Measurements from ENCODE around the gene MYH13. TPM values are rescaled to one million over a fixed set of nuclear protein-coding genes. Genes with fewer than 3 reads are reported as not detected.

The MYH13 gene
- total RNA-seq, 1 experiment from 2014 or later, result not detected

DNA sequence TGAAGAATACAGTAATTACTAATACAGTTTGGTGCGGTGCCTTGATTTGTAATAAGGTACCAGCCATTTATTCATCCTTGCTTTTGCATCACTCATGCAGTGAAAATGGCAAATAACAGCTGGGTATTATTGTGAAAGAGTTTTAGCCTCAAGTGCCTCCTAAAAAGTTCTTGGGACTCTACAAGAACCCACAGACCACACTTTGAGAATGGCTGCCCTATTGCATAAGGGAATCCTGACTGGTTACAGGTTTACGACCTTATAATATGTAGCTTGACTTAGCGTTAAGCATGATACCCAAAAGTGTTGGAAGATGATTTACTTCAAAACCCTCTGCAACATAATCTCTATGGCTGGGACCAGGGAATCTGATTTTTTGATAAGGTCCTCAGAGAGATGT, 4.2 kb downstream of the MYH13 start:
- intact Hi-C loops (cut with micrococcal nuclease), result no loop called here
- BruUV-seq (replicated peaks), result no TSS peak
- Mint-ChIP-seq H3K9me3 (ENCODE audit: unreplicated experiment) (peaks cover 18% of the 10 kb centered on the region), H3K27me3 (ENCODE audit: insufficient read depth, unreplicated experiment) (peaks cover 41% of the 10 kb centered on the region), H3K27ac (ENCODE audit: low read depth, unreplicated experiment) (no peak overlapping the region), H3K36me3 (ENCODE audit: insufficient read depth, unreplicated experiment) (no peaks in the 10 kb centered on the region), H3K4me1 (ENCODE audit: insufficient read depth, unreplicated experiment) (peaks cover 7% of the 10 kb centered on the region), H3K4me3 (ENCODE audit: unreplicated experiment) (no peak overlapping the region)
- TF ChIP-seq, protein P1, sequence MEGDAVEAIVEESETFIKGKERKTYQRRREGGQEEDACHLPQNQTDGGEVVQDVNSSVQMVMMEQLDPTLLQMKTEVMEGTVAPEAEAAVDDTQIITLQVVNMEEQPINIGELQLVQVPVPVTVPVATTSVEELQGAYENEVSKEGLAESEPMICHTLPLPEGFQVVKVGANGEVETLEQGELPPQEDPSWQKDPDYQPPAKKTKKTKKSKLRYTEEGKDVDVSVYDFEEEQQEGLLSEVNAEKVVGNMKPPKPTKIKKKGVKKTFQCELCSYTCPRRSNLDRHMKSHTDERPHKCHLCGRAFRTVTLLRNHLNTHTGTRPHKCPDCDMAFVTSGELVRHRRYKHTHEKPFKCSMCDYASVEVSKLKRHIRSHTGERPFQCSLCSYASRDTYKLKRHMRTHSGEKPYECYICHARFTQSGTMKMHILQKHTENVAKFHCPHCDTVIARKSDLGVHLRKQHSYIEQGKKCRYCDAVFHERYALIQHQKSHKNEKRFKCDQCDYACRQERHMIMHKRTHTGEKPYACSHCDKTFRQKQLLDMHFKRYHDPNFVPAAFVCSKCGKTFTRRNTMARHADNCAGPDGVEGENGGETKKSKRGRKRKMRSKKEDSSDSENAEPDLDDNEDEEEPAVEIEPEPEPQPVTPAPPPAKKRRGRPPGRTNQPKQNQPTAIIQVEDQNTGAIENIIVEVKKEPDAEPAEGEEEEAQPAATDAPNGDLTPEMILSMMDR (IDR thresholded peaks at IDR 0.05; ENCODE audit: unreplicated experiment), result no peak
- POLR2A ChIA-PET, result no interaction called here
- DNase-seq (ENCODE audit: unreplicated experiment), result no peak
- CTCF ChIA-PET, result interaction anchor here (1.2 kb wide), 1 partner anchor 249 kb away, joined by 3 read pairs; no protein-coding TSS in a partner anchor

DNA sequence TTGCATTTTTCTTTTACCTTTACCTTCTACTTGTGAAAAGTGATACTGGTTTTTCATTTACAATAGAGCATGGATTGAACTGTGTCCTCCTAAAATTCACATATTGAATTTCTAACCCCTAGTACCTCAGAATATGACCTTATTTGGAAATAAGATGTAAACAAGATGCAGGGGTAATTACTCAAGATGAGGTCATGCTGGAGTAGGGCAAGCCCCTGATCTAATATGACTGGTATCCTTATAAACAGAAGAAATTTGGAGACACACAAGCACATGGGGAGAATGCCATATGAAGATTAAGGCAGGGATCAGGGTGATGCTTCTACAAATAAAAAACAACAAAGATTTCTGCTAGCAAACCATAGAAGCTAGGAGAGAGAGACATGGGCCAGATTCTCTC, 12.2 kb downstream of the MYH13 start:
- H3K27ac Mint-ChIP-seq (ENCODE audit: low read depth, unreplicated experiment), result no peak overlapping the region
- H3K4me3 Mint-ChIP-seq (ENCODE audit: unreplicated experiment), result no peak overlapping the region
- no peak for DNase-seq (ENCODE audit: unreplicated experiment)
- TF ChIP-seq, protein P1 (IDR thresholded peaks at IDR 0.05; ENCODE audit: unreplicated experiment), result no peak
- H3K9me3 Mint-ChIP-seq (ENCODE audit: unreplicated experiment), result no peaks in the 10 kb centered on the region
- no TSS peak for BruUV-seq (replicated peaks)
- POLR2A ChIA-PET, result no interaction called here
- CTCF ChIA-PET, result no interaction called here
- no peaks in the 10 kb centered on the region for H3K36me3 Mint-ChIP-seq (ENCODE audit: insufficient read depth, unreplicated experiment)
- intact Hi-C loops (cut with micrococcal nuclease), result no loop called here
- no peaks in the 10 kb centered on the region for H3K4me1 Mint-ChIP-seq (ENCODE audit: insufficient read depth, unreplicated experiment)
- H3K27me3 Mint-ChIP-seq (ENCODE audit: insufficient read depth, unreplicated experiment), result peaks cover 36% of the 10 kb centered on the region

DNA sequence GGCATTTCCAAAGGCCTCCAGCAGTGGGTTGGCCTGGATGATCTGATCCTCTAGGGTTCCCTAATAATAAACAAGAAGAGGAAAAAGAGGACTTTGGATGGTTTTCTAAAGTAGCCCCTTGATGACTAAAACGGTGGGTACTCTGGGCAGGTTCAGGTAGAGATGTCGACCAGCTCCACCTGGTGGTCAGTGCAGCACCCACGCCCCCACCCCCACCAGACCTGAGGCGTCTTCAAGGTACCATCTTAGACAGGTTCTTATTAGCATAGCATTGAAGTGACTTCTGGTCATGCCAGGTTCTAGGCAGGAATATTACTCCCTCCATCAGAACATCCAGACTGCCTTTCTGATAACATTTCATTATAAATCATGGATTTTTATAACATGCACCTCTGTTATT, 15.0 kb downstream of the MYH13 start:
- no peaks in the 10 kb centered on the region for H3K9me3 Mint-ChIP-seq (ENCODE audit: unreplicated experiment)
- intact Hi-C loops (cut with micrococcal nuclease), result no loop called here
- H3K4me3 Mint-ChIP-seq (ENCODE audit: unreplicated experiment), result no peak overlapping the region
- H3K27me3 Mint-ChIP-seq (ENCODE audit: insufficient read depth, unreplicated experiment), result peaks cover 11% of the 10 kb centered on the region
- no peaks in the 10 kb centered on the region for H3K4me1 Mint-ChIP-seq (ENCODE audit: insufficient read depth, unreplicated experiment)
- H3K27ac Mint-ChIP-seq (ENCODE audit: low read depth, unreplicated experiment), result no peak overlapping the region
- H3K36me3 Mint-ChIP-seq (ENCODE audit: insufficient read depth, unreplicated experiment), result no peaks in the 10 kb centered on the region
- TF ChIP-seq, protein P1 (IDR thresholded peaks at IDR 0.05; ENCODE audit: unreplicated experiment), result peak; percentile 23
- BruUV-seq (replicated peaks), result no TSS peak
- DNase-seq (ENCODE audit: unreplicated experiment), result no peak
- ChIA-PET POLR2A (no interaction called here), CTCF (no interaction called here)

DNA sequence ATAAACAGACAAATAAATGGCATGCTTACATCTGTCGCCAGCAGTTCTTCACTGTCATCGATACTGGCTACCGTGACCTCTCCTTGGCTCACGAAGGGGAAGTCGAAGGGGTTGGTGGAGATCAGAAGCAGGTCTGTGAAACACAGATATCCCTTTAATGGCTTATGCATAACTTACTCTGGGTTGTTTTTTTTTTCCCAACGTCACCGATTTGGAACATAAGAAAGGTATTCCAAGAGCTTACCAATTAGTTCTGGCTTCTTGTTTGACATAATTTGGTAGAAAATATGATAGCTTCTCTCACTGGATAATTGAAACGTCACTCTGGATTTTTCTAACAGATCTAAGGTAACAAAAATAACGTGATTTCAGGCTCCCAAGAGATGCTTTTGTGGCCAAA, 18.2 kb downstream of the MYH13 start:
- H3K4me3 Mint-ChIP-seq (ENCODE audit: unreplicated experiment), result no peak overlapping the region

More for the DNA sequence above, 18.2 kb downstream of the MYH13 start:
- Mint-ChIP-seq H3K27ac (ENCODE audit: low read depth, unreplicated experiment) (no peak overlapping the region), H3K36me3 (ENCODE audit: insufficient read depth, unreplicated experiment) (no peaks in the 10 kb centered on the region), H3K4me1 (ENCODE audit: insufficient read depth, unreplicated experiment) (no peaks in the 10 kb centered on the region), H3K27me3 (ENCODE audit: insufficient read depth, unreplicated experiment) (no peaks in the 10 kb centered on the region), H3K9me3 (ENCODE audit: unreplicated experiment) (peaks cover 14% of the 10 kb centered on the region)
- TF ChIP-seq, protein P1 (IDR thresholded peaks at IDR 0.05; ENCODE audit: unreplicated experiment), result no peak
- BruUV-seq (replicated peaks), result no TSS peak
- ChIA-PET CTCF (interaction anchor here (0.6 to 0.8 kb wide), 3 partner anchors 178 to 408 kb away, joined by 3 to 5 read pairs (median 3); no protein-coding TSS in a partner anchor), POLR2A (no interaction called here)
- DNase-seq (ENCODE audit: unreplicated experiment), result no peak
- intact Hi-C loops (cut with micrococcal nuclease), result no loop called here

Measured in MCF 10A (cell line).